H9 (cell line): Measurements from ENCODE around the gene CDH4. TPM values are rescaled to one million over a fixed set of nuclear protein-coding genes. Genes with fewer than 3 reads are reported as not detected.

ENCODE experiments used
- DNase-seq: peaks from one replicate; pipeline ENCODE4 v3.0.0-alpha.2; 2017
- H2AFZ ChIP-seq: one replicate; pipeline ENCODE4 v1.6.1; 2013; ENCODE audit warnings: mild to moderate bottlenecking, low read length, control low read depth, moderate library complexity
- H2AK5ac ChIP-seq: 2 replicates; pipeline ENCODE4 v1.6.1; 2013; ENCODE audit warnings: low read length, control low read depth, mixed read lengths; ENCODE audit not compliant: insufficient read length
- H2BK120ac ChIP-seq: one replicate; pipeline ENCODE4 v1.6.1; 2013; ENCODE audit warnings: low read depth, mild to moderate bottlenecking, low read length, control low read depth, inconsistent platforms; ENCODE audit not compliant: poor library complexity, severe bottlenecking
- H2BK12ac ChIP-seq: 2 replicates; pipeline ENCODE4 v1.6.1; 2013; ENCODE audit warnings: low read length, control low read depth, mixed read lengths, low read depth; ENCODE audit not compliant: insufficient read length
- H2BK15ac ChIP-seq: 2 replicates; pipeline ENCODE4 v1.6.1; 2013; ENCODE audit warnings: low read depth, low read length, control low read depth
- H2BK20ac ChIP-seq: one replicate; pipeline ENCODE4 v1.6.1; 2013; ENCODE audit warnings: low read depth, mild to moderate bottlenecking, low read length, control low read depth, inconsistent platforms; ENCODE audit not compliant: poor library complexity, severe bottlenecking
- H2BK5ac ChIP-seq: 2 replicates; pipeline ENCODE4 v1.6.1; 2013; ENCODE audit warnings: low read length, control low read depth, mixed read lengths; ENCODE audit not compliant: insufficient read length
- H3K14ac ChIP-seq: 2 replicates; pipeline ENCODE4 v1.6.1; 2013; ENCODE audit warnings: low read length, control low read depth; ENCODE audit not compliant: insufficient read depth
- H3K18ac ChIP-seq: 2 replicates; pipeline ENCODE4 v1.6.1; 2013; ENCODE audit warnings: low read depth, mild to moderate bottlenecking, mixed read lengths, low read length, control low read depth; ENCODE audit not compliant: insufficient read length
- H3K23ac ChIP-seq: 2 replicates; pipeline ENCODE4 v1.6.1; 2013; ENCODE audit warnings: low read length, control low read depth, mixed read lengths, low read depth; ENCODE audit not compliant: insufficient read length
- H3K23me2 ChIP-seq: 2 replicates; pipeline ENCODE4 v1.6.1; 2013; ENCODE audit warnings: low read depth, mild to moderate bottlenecking, mixed read lengths, low read length, control low read depth; ENCODE audit not compliant: insufficient read length, poor library complexity, severe bottlenecking
- H3K27ac ChIP-seq: 2 replicates; pipeline ENCODE4 v1.5.1; 2013; ENCODE audit warnings: low read length, control low read depth, mixed read lengths, low read depth; ENCODE audit not compliant: insufficient read length
- H3K27me3 ChIP-seq: 2 replicates; pipeline ENCODE4 v1.6.1; 2013; ENCODE audit warnings: low read length, control low read depth, inconsistent platforms; ENCODE audit not compliant: insufficient read depth
- H3K4ac ChIP-seq: 2 replicates; pipeline ENCODE4 v1.6.1; 2013; ENCODE audit warnings: low read depth, mild to moderate bottlenecking, control low read depth, inconsistent platforms, low read length, moderate library complexity
- H3K4me1 ChIP-seq: 2 replicates; pipeline ENCODE4 v1.6.1; 2013; ENCODE audit warnings: low read length, control low read depth, inconsistent platforms; ENCODE audit not compliant: insufficient read depth
- H3K4me2 ChIP-seq: 2 replicates; pipeline ENCODE4 v1.6.1; 2013; ENCODE audit warnings: low read length, control low read depth, mixed read lengths; ENCODE audit not compliant: insufficient read length, insufficient read depth
- H3K56ac ChIP-seq: 2 replicates; pipeline ENCODE4 v1.6.1; 2013; ENCODE audit warnings: low read depth, mild to moderate bottlenecking, mixed read lengths, low read length, control low read depth; ENCODE audit not compliant: insufficient read length
- H3K79me1 ChIP-seq: 2 replicates; pipeline ENCODE4 v1.6.1; 2013; ENCODE audit warnings: low read depth, mild to moderate bottlenecking, moderate library complexity, low read length, control low read depth, inconsistent platforms; ENCODE audit not compliant: insufficient read depth, poor library complexity, severe bottlenecking
- H3K79me2 ChIP-seq: 2 replicates; pipeline ENCODE4 v1.6.1; 2013; ENCODE audit warnings: low read length, control low read depth, inconsistent platforms; ENCODE audit not compliant: insufficient read depth
- H3K9ac ChIP-seq: 2 replicates; pipeline ENCODE4 v1.6.1; 2013; ENCODE audit warnings: low read length, control low read depth, mixed read lengths; ENCODE audit not compliant: insufficient read length; ENCODE audit errors: extremely low read depth
- H3K9me3 ChIP-seq: one replicate; pipeline ENCODE4 v1.6.1; 2013; ENCODE audit warnings: low read depth, low read length, inconsistent platforms; ENCODE audit not compliant: control insufficient read depth
- H3T11ph ChIP-seq: one replicate; pipeline ENCODE4 v1.6.1; 2013; ENCODE audit warnings: mild to moderate bottlenecking, low read length, control low read depth, inconsistent platforms
- H4K20me1 ChIP-seq: one replicate; pipeline ENCODE4 v1.6.1; 2013; ENCODE audit not compliant: control insufficient read depth, insufficient read length, insufficient read depth
- H4K5ac ChIP-seq: 2 replicates; pipeline ENCODE4 v1.6.1; 2013; ENCODE audit warnings: low read depth, mild to moderate bottlenecking, mixed read lengths, low read length, control low read depth; ENCODE audit not compliant: insufficient read length
- H4K8ac ChIP-seq: replicated peaks from 2 replicates; pipeline ENCODE4 v1.6.1; 2013; ENCODE audit warnings: low read length, control low read depth, mixed read lengths, low read depth; ENCODE audit not compliant: insufficient read length
- H4K91ac ChIP-seq: 2 replicates; pipeline ENCODE4 v1.6.1; 2013; ENCODE audit warnings: low read depth, mild to moderate bottlenecking, moderate library complexity, mixed read lengths, low read length, control low read depth; ENCODE audit not compliant: insufficient read length
- H3K27ac Mint-ChIP-seq, 3 experiments: 2 replicates in 2 of 3; 3 replicates in 1 of 3; pipeline ENCODE4 v1.8.0; 2020 to 2021; ENCODE audit warnings: mixed read lengths in 3 of 3, mild to moderate bottlenecking in 1 of 3, moderate library complexity in 1 of 3
- H3K27me3 Mint-ChIP-seq: 2 replicates; pipeline ENCODE4 v1.8.0; 2021; ENCODE audit warnings: low read depth, mild to moderate bottlenecking, moderate library complexity, mixed read lengths
- H3K36me3 Mint-ChIP-seq, 3 experiments: 2 replicates in 2 of 3; 3 replicates in 1 of 3; pipeline ENCODE4 v1.8.0; 2020 to 2021; ENCODE audit warnings: low read depth in 3 of 3, mixed read lengths in 3 of 3; ENCODE audit not compliant: insufficient read depth in 1 of 3
- H3K4me1 Mint-ChIP-seq, 2 experiments: 2 replicates each; pipeline ENCODE4 v1.8.0; 2020; ENCODE audit warnings: mixed read lengths in 2 of 2
- H3K4me3 Mint-ChIP-seq, 2 experiments: 2 replicates in 1 of 2; 3 replicates in 1 of 2; pipeline ENCODE4 v1.8.0; 2020 to 2021; ENCODE audit warnings: mild to moderate bottlenecking in 2 of 2, mixed read lengths in 2 of 2, moderate library complexity in 1 of 2
- H3K9me3 Mint-ChIP-seq, 2 experiments: 2 replicates in 1 of 2; 3 replicates in 1 of 2; pipeline ENCODE4 v1.8.0; 2020; ENCODE audit warnings: mild to moderate bottlenecking in 2 of 2, mixed read lengths in 2 of 2, moderate library complexity in 1 of 2
- WGBS: extraction: QIAGEN DNeasy Blood & Tissue Kit; methylation state at CpG from one replicate; pipeline ENCODE4 v1.1.7; 2013; ENCODE audit warnings: missing lambda C conversion rate, low lambda C conversion rate, mixed read lengths; ENCODE audit not compliant: insufficient read length; ENCODE audit errors: extremely low coverage; 5-methylcytosine and 5-hydroxymethylcytosine counted together
- total RNA-seq: library from RNA; stranded (reverse); gene quantifications from 2 replicates; pipeline ENCODE4 v1.2.1, GENCODE V29; 2021
- TF ChIP-seq, protein P1 (sequence below): fragments of 200-600 bp; sonication (generic); conservative IDR thresholded peaks from 3 replicates; pipeline ENCODE4 v1.8.0; 2021; ENCODE audit warnings: antibody characterized with exemption, mild to moderate bottlenecking

Gene CDH4
- total RNA-seq, 1 experiment from 2014 or later = 3.0 TPM

- Histone ChIP-seq H3K4ac (no peak overlapping the region), H3T11ph (no peak overlapping the region), H4K91ac (no peak overlapping the region), H3K56ac (no peak overlapping the region), H3K4me2 (no peak overlapping the region), H3K9ac (no peak overlapping the region), H2BK15ac (no peak overlapping the region), H3K27ac (no peak overlapping the region), H4K20me1 (no peaks in the 10 kb centered on the region), H2BK20ac (no peak overlapping the region), H2BK12ac (no peak overlapping the region), H3K18ac (no peak overlapping the region), H4K5ac (no peak overlapping the region), H3K23me2 (no peaks in the 10 kb centered on the region), H4K8ac (no peak overlapping the region), H3K27me3 (no peaks in the 10 kb centered on the region; the same call in 1 of the 2 replicates), H3K14ac (no peak overlapping the region), H3K9me3 (no peaks in the 10 kb centered on the region), H3K23ac (no peak overlapping the region), H3K4me1 (no peaks in the 10 kb centered on the region), H3K79me2 (no peaks in the 10 kb centered on the region), H2BK120ac (no peak overlapping the region), H2AFZ (no peak overlapping the region), H3K79me1 (no peaks in the 10 kb centered on the region), H2BK5ac (no peak overlapping the region), H2AK5ac (no peak overlapping the region)
- Mint-ChIP-seq H3K27me3 (peaks cover 66% of the 10 kb centered on the region), H3K4me1 (no peaks in the 10 kb centered on the region), H3K4me3 (no peak overlapping the region), H3K9me3 (peaks cover 9 to 23% of the 10 kb centered on the region in 2 experiments), H3K27ac (no peak overlapping the region), H3K36me3 (peaks cover 0 to 5% (median 0%) of the 10 kb centered on the region in 3 experiments; a peak in 3 of 7 replicates)
- WGBS = no CpG with 5 or more reads among the region's 7 CpGs
- TF ChIP-seq, protein P1, sequence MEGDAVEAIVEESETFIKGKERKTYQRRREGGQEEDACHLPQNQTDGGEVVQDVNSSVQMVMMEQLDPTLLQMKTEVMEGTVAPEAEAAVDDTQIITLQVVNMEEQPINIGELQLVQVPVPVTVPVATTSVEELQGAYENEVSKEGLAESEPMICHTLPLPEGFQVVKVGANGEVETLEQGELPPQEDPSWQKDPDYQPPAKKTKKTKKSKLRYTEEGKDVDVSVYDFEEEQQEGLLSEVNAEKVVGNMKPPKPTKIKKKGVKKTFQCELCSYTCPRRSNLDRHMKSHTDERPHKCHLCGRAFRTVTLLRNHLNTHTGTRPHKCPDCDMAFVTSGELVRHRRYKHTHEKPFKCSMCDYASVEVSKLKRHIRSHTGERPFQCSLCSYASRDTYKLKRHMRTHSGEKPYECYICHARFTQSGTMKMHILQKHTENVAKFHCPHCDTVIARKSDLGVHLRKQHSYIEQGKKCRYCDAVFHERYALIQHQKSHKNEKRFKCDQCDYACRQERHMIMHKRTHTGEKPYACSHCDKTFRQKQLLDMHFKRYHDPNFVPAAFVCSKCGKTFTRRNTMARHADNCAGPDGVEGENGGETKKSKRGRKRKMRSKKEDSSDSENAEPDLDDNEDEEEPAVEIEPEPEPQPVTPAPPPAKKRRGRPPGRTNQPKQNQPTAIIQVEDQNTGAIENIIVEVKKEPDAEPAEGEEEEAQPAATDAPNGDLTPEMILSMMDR = no peak
- DNase-seq = no peak
Observed at GRCh38 chr20:61604549-61604948, 352.5 kb downstream of the CDH4 start.
